HUES6 (cell line): ENCODE results near the gene SERPINB13.

Experiments
- H3K27ac ChIP-seq: 2 replicates; pipeline ENCODE4 v1.7.0; 2013; ENCODE audit warnings: low read depth, mild to moderate bottlenecking, low read length, inconsistent platforms
- H3K27me3 ChIP-seq: 2 replicates; pipeline ENCODE4 v1.6.1; 2013; ENCODE audit warnings: low read length; ENCODE audit not compliant: control insufficient read depth, insufficient read depth
- H3K36me3 ChIP-seq: 2 replicates; pipeline ENCODE4 v1.6.1; 2013; ENCODE audit warnings: low read length; ENCODE audit not compliant: control insufficient read depth, insufficient read depth
- H3K4me1 ChIP-seq: 2 replicates; pipeline ENCODE4 v1.6.1; 2013; ENCODE audit warnings: low read length; ENCODE audit not compliant: control insufficient read depth, insufficient read depth
- H3K4me3 ChIP-seq: 2 replicates; pipeline ENCODE4 v1.5.1; 2013; ENCODE audit warnings: low read depth, low read length
- H3K9ac ChIP-seq: one replicate; pipeline ENCODE4 v1.6.1; 2013; ENCODE audit warnings: mild to moderate bottlenecking, low read length
- H3K9me3 ChIP-seq: 2 replicates; pipeline ENCODE4 v1.6.1; 2013; ENCODE audit warnings: low read depth, low read length; ENCODE audit not compliant: control insufficient read depth, insufficient read depth

Gene SERPINB13

DNA sequence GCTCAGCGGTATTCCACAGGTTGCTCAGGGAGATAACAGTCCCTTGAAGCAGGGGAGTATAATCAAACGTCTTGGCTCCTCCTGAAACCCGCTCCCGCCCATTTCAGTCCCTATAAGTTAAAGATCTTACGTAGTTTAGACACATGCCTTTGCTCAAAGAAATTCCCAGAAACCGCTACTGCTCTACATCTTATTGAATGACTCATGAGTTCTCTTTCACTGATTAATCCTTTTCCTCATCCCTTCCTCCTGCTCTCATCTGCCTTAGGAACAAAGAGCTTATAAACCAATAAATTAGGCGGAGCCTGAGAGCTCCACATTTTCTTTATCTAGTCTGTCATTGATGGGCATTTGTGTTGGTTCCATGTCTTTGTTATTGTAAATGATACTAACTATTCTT is 61.1 kb downstream of the SERPINB13 start:
- H3K27ac ChIP-seq = no peak overlapping the region
- no peak overlapping the region for H3K9ac ChIP-seq
- peaks cover 3% of the 10 kb centered on the region; the same call in 1 of the 2 replicates for H3K4me1 ChIP-seq
- no peaks in the 10 kb centered on the region for H3K27me3 ChIP-seq
- H3K4me3 ChIP-seq = no peak overlapping the region
- H3K36me3 ChIP-seq = no peaks in the 10 kb centered on the region
- H3K9me3 ChIP-seq = no peaks in the 10 kb centered on the region
